GM19438 (cell line): ENCODE data around the gene KBTBD4.

Experiments used
- ATAC-seq: cut with Tn5 transposase; IDR thresholded peaks from one replicate; pipeline ENCODE4 v1.9.1; 2021; ENCODE audit warnings: low read depth; ENCODE audit not compliant: unreplicated experiment

Gene KBTBD4

DNA sequence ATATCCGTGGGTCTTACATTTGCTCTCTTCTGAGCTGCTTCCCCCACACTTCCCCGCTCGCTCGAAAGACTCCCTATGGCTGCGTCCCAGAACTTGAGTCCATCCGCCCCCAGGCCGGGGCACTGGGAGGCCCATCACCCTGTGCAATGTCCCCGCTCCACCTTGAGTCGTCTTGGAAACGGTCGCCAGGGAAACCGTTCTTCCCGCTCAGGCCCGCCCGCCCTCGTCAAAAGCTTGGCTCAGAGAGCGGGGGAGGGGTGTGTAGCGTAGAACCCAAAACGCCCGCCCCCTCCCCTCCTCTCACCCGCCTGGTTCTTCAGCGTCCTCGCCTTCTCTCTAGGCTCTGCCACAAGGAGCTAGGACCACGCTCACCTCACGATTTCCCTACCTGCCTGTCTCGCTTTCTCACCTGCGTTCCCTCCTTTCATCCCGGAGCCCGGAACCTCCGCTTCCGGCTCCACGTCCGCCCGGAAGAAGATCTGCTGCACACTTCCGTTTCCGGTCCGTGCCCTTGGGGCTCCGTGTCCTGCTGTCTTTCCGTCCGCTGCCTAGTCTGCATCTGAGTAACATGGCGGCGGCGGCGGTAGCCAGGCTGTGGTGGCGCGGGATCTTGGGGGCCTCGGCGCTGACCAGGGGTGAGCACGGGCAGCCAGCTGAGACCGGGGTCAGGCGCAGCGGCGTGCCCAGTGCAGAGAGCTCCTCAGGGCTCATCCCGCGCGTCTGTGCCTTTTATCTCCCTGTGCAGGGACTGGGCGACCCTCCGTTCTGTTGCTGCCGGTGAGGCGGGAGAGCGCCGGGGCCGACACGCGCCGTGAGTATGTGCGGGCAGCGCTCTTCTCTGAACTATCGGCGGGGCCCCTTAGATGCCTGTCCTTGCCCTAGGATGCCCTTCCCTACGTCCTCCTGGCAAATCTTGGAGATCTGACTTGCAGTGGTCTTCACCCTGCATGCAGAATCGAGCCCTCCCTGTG lies at the start of gene KBTBD4, which contains the start of gene NDUFS3:
Gene KBTBD4, minus strand, starts transcription at position 447 of the 971 bp plus-strand sequence. Its CDS starts 19 bp downstream, at position 428.
Gene NDUFS3, plus strand, starts transcription at position 551 of the 971 bp plus-strand sequence. Its CDS starts 18 bp downstream, at position 569.
- ATAC-seq = peak; percentile 89

DNA sequence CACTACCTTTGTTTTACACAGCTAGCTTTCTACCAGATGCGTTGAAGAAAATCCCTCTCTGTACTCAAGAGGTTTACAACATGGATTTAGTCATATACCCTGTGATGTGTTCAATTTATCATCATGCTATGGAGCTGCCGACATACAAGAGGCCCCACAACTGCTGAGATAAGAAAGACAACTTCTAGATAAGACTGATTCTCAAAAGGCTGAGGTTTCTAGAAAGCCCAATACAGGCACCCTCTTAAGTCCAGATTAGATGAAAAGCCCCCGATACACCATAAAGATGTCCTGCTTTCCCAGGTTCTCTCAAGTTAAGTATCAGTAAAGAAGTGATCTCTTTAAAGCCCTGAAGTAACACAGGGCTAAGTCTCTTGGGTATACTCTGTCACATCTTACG lies 49.3 kb upstream of the KBTBD4 start:
- no peak for ATAC-seq

DNA sequence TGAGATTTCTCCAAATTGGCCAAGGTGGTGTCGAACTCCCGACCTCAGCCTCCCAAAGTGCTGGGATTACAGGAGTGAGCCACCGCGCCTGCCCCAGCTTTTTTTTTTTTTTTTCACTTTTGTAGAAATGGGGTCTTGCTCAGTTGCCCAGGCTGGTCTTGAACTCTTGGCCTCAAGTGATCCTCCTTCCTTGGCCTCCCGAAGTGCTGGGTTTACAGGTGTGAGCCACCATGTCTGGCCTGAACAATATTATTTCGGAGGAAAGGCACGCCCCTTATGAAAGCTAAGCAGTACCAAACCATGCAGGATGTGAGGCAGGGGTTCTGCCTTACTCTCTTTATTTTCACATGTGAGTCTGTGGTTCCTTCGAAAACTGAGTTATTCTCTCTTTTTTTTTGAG lies 47.5 kb upstream of the KBTBD4 start:
- no peak for ATAC-seq

DNA sequence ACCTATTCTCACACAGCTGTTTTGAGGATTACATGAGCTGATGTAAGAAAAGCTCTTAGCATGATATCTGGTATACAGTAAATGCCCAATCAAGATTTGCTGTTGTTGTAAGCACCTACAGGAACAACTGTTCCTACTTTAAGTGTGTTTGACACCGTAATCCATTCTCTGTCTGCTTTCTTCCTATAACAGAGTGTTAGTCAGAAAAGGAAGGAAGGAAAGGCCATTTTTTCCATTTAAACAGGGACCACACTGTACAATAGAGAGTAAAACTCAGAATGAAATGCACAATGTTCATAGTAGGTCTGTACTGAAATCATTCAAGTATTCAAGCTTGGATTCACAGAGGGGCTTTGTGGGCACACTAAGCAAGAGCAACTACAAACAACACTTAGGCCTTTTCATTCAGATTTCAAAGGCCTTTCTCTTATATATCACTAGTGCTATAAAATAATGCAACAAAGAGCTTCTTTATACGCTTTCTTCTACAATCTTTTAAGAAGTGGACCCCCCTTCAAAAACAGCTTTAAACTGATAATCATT lies 42.1 kb upstream of the KBTBD4 start:
- no peak for ATAC-seq

DNA sequence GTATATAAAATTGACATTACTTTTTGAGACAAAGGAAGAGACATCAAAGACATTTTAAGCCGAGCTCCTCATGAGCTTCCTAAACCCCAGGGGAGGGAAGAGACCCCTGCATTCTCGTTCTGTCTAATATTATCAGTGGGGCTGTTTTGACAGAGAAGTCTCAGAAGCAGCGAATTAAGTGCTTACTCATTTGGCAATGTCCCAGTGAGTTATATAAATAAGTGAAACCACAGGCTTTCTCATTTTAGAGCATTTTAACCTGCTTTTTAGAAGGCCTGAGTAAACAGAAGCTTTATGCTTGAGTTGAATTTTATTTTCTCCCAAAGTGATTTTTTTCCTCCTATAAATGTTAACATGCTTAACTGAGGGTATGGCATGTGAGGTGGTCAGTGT lies 38.6 kb upstream of the KBTBD4 start:
- no peak for ATAC-seq

DNA sequence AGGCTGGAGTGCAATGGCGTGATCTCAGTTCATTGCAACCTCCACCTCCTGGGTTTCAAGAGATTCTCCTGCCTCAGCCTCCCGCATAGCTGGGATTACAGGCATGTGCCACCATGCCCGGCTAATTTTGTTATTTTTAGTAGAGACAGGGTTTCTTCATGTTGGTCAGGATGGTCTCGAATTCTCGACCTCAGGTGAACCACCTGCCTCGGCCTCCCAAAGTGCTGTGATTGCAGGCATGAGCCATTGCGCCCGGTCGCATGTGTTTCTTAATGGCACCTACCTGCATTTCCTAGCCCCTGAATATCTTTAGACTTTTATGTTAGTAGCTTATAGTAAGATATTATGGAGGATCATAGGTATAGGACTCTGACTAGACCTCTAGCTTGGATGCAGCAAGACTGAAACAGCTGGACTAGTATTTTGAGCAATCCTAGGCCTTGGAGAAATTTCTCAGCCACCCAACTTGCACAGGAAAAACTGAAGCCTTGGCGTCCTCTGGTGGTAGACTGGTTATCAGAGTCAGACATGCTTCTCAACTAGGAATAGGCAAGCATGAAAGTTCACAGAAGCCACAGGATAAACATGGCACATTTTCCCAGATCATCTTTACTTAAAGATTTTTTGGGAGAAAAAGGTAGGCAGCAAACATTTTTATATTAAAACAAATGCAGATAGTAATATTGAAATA lies 38.1 kb upstream of the KBTBD4 start:
- no peak for ATAC-seq

DNA sequence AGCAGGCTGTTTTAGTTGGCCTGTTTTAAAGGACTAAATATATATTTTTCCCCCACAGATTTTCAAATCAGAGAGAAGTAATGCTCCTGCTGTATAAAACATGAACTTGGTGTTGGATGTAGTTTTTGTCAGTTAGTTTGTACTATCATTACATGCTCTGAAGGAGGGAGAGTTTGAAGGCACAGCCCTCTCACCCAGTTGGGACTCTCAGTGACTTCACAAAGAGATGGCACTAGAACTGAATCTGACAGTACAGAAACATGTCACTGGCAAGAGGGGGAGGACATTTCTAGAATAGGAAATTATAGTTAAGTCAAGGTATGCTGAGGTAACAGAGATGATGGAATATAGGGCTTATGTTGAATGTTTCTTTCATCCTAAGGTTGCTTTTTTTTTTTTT lies 36.5 kb upstream of the KBTBD4 start:
- no peak for ATAC-seq

DNA sequence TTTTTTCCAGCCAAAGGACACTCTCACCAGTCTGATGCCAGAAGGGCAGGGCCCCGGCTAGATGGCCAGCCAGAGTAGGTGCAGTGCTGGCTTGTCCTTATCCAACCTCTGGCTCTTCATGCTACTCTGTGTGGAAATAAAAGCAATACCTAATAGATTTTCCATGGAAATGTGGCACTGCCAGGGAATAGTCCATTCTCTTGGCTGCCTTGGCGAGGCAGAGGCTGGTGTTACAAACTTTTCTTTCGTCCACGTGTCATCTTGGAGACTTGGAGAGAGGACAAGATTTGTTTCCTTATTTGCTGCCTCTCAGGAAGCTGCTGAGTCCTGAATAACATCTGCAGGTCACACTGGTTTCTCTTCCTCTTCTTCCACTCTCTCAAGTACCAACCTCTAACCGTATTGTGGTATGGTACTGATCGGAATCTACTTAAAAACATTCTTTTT lies 32.6 kb upstream of the KBTBD4 start:
- peak; percentile 79 for ATAC-seq

DNA sequence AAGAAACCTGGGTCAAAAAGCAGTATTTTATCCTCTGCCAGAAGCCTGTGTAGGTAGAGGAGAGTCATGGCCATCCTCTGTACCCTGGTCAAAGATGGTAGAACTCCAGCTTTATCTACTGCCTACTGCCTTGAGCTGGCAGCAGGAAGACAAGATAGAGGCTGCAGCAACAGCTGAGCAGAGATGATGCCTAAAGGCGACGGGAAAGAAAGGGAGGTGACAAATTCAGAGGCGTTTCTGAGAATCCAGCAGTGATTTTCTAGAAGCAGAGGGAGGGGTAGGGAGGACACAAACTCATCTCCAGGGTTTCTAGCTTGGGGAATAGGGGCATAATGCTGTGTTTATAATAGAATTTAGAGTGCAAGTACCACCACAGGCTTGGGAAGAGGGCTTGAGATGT lies 30.9 kb upstream of the KBTBD4 start:
- no peak for ATAC-seq

DNA sequence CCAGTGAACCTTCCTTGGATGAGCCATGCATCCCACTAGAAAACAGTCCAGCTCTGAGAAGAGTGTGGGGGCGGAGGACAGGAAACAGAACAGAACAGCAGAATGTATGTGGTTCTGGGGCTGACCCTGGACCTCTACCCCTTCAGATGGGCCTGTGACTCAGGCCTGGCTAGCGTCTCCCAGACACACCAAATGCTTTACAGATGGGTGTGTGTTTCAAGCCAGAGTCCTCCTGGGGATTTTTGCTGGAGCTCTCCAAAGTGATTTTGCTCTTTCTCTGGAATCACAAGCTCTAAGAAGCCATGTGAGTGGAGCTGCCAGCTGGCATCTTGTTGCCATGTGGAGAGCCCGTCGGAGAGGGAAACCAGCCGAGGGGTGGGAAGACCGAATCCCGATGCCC lies 28.6 kb upstream of the KBTBD4 start:
- ATAC-seq = no peak

DNA sequence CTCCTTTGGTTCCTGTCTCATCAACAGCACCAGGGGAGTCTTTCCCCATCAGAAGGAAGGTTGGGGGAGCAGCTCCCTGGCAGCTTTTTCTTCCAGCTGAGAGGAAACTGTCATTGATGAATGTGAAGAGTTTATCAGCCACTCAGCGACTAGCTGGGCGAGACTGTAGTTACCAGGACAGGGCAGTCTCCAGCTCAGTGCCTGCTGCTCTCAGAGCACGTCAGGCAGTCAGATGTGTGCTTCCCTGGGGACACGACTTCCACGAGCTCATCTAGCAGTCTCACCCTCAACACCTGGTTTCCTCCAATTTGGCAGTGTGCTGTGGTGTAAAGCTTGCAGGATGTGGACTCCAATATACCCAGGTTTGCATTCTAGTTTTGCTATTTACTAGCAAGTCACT lies 28.0 kb upstream of the KBTBD4 start:
- no peak for ATAC-seq

DNA sequence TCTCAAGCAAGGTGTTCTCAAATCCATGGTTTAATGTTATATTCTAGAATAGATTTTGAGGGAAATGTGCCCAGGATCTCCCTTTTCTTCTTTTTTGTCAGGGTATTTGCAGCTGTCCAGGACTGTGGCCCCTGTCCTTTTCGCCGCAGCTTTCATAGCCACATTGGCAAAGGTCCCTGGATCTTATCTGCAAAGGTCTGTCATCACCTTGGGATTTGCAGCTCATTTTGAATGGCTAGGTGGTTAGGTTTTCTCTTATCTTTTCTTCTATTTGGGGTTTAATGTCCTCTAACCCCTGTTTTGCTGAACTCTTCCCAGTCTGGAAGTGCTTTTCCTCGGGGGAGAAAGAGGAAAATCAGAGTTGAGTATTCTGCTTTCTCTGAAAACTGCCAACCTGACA lies 27.2 kb upstream of the KBTBD4 start:
- ATAC-seq = no peak

DNA sequence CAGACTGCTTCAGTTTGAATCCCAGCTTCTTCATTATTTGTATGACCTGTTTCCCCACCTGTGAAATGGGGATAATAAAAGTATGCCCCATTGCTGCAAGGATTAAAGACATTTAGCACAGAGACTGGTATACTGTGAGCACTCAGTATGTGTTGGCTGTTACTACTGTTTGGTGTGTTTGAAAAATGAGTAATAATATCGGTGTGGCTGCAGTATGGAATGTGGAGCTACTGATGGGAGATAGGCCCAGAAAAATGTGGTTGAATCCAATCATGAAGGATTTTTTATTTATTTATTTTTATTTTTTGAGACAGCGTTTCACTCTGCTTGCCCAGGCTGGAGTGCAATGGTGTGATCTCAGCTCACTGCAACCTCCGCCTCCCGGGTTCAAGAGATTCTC lies 24.5 kb upstream of the KBTBD4 start:
- no peak for ATAC-seq

DNA sequence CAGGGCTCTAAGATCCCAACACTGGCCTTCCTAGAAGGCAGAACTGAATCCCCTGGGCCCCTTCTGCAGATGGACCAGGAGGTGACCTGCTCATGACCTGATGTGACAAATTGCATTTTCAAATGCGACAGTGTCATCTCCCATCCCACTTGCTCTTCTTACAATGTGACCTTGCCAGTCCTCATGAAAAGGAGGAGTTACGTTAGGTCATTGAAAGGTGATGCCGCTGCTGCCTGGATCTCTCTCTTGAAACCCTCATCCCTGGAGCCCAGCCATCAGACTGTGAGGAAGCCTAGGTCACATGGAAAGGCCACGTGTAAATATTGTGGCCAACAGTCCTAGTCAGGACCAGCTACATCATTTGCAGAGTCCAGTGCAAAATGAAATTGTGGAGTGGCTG lies 21.1 kb upstream of the KBTBD4 start:
- no peak for ATAC-seq

DNA sequence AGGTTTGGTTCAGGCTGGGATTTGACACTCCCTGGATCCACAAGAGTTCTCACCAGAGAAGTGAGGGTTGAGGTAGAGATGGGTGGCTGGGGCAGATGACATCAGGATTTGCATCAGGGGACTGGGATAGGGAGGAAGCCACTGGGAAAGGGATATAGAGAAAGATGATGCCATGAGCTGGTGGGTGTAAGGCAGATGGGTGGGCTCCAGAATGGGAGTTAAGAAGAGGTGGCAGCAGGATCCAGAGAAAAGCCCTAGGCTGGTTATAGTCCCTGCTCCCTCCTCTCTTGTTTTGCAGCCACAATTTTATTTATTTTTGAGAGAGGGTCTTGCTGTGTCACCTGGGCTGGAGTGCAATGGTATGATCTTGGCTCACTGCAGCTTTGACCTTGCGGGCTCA lies 17.2 kb upstream of the KBTBD4 start:
- ATAC-seq = no peak

DNA sequence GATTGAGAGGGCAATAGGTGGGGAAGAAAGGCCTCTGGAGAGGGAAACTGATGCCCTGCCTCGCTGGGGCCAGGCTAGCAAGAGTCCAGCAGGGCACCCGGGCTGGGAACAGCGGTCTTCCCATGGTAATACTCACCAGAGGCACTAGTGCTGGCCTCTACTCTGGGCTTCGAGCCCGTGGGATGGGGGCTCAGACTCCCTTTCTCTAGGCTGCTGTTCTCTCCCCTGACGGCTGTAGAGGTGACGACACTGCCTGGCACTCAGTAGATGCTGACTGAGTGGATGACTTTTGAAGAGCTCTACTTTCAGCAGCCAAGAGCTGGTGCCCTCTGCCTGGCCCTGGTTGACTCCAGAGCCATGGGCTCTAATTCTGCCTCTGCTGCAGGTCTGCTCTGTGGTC lies 16.3 kb upstream of the KBTBD4 start:
- no peak for ATAC-seq

DNA sequence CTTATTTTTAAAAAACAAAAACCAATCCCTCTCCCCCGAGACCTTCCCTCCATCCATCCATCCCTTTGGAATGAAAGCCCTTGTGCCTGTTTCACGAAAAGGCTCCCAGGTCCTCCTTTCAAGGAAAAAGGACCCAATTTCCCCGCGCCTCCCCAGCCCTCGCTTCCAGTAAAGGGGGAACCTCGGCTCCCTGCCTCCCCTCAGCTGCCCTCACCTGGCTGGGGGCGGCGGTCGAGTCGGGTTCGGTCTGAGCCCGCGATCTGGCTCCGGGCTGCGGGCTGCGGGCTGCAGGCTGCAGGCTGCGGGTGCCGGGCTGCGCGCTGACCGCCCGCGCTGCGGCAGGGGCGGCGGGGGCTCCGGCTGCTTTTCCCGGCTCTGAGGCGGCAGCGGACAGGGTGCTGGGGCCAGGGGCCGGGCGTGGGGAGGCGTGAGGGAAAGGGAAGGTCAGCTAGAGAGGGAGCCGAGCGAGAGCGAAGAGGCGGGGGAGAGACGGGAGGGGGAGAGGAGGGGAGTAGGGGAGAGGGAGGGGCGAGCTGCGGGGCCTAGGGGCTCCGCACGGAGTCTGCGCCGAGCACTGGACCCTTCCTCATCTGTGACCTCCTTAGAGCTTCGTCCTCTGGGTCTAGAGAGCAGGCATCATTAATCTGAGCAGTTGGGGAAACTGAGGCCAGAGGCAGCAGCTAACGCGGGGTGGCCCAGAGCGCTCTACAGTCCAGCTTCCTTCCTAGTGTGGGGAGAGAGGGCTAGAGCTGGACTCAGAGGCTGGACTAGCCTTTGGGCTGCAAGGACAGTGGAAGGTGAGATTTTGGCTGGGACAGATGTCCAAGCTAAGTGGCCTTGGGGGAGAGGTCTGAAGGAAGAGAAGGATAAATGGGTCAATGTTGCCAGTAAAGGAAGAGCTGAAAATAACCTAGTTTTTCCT lies 15.4 kb upstream of the KBTBD4 start, which contains the start of gene C1QTNF4:
Gene C1QTNF4, minus strand, starts transcription at position 478 of the 922 bp plus-strand sequence. CDS start 3,601 bp downstream, outside the sequence.
- ATAC-seq = no peak

DNA sequence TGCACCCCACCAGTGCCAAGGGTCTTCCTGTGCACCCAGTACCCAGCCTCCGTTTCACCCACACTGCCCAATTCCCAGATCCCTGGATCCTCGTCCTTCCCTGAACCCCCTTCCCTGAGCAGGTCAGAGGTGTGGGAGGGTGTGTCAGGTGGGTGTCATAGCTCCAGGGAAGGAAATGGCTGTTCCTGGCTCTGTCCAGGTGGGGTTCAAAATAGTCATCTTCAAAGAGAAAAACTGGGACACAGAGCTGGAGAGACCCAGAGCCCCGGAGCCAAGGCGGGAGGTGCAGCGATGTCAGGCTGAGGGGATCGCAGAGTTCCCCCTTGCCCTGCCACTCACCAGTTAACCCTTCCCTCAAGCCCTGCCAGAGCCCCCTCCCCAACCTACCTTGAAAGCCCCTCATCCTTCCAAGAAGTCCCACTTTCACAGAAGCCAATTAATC lies 14.7 kb upstream of the KBTBD4 start:
- ATAC-seq = no peak

DNA sequence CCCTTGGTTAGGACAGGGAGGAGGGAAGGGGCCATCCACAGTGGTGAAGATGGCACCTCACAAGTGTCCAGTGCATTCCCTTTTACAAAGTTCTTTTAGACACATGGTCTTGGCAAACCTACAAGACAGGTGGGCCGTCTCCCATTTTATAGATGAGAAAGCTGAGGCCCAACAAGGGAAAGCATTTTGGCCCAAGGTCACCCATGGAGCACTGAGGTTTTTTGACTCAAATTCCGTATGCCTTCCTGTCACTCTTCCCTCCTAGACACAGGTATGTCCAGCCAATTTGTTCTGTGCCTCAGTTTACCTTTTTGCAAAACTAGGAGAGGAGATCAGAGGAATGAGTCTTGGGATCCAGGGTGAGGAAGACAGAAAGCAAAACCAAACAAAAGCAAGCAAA lies 14.2 kb upstream of the KBTBD4 start:
- ATAC-seq = no peak

DNA sequence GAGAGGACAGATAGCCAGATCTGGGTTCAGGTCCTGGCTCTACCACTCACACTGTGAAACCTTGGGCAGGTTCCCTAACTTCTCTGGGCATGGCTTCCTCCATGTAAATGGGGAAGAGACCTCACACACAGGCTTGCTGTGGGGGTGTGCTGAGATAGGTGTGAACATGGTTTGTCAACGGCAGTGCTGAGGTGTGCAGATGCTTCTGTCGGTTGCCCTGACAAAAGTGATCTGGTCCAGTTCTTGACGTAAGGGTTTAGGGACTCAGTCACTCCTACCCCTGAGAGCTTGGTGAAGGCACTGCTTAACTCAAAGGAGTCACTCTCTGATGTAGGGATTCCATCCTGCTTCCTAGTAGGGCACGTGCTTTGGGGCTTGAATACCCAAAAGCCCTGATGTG lies 13.5 kb upstream of the KBTBD4 start:
- no peak for ATAC-seq
